B cell (primary cell): ENCODE data around the gene SDCCAG8.

Experiments used
- EZH2 ChIP-seq: IDR thresholded peaks from 2 replicates; pipeline ENCODE4 v1.6.1; 2012; ENCODE audit warnings: borderline replicate concordance, low read depth, mild to moderate bottlenecking, moderate library complexity, low read length; ENCODE audit not compliant: insufficient read depth, poor library complexity, severe bottlenecking
- TF ChIP-seq, protein P1 (sequence below): fragments of 200-600 bp; IDR thresholded peaks from one replicate; pipeline ENCODE4 v1.8.0; 2022; ENCODE audit warnings: antibody characterized with exemption, mild to moderate bottlenecking

DNA sequence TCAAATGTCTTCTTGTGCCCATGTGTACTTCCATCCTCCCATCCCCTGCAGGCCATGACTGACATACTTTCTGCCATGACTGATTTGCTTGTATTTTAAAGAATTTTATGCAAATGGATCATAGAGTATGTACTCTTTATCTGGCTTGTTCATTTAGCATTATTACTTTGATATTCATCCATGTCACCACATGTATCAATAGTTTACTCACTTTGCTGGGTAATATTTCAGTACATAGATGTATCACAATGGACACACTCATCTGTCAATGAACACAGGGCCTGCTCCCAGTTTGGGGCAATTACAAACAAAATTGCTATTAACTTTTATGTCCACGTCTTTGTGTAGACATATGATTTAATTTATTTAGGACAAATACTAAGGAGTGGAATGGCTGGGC, 259.1 kb downstream of the SDCCAG8 start:
- TF ChIP-seq, protein P1, sequence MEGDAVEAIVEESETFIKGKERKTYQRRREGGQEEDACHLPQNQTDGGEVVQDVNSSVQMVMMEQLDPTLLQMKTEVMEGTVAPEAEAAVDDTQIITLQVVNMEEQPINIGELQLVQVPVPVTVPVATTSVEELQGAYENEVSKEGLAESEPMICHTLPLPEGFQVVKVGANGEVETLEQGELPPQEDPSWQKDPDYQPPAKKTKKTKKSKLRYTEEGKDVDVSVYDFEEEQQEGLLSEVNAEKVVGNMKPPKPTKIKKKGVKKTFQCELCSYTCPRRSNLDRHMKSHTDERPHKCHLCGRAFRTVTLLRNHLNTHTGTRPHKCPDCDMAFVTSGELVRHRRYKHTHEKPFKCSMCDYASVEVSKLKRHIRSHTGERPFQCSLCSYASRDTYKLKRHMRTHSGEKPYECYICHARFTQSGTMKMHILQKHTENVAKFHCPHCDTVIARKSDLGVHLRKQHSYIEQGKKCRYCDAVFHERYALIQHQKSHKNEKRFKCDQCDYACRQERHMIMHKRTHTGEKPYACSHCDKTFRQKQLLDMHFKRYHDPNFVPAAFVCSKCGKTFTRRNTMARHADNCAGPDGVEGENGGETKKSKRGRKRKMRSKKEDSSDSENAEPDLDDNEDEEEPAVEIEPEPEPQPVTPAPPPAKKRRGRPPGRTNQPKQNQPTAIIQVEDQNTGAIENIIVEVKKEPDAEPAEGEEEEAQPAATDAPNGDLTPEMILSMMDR: no peak
- TF ChIP-seq EZH2: no peak
